ENCODE measurements around the gene G6PC1.
"Not testable (repeated sequence)": the region's sequence is repeated elsewhere in the genome, so short reads cannot be mapped to it uniquely, and the experiment has no call there.

The G6PC1 gene

DNA sequence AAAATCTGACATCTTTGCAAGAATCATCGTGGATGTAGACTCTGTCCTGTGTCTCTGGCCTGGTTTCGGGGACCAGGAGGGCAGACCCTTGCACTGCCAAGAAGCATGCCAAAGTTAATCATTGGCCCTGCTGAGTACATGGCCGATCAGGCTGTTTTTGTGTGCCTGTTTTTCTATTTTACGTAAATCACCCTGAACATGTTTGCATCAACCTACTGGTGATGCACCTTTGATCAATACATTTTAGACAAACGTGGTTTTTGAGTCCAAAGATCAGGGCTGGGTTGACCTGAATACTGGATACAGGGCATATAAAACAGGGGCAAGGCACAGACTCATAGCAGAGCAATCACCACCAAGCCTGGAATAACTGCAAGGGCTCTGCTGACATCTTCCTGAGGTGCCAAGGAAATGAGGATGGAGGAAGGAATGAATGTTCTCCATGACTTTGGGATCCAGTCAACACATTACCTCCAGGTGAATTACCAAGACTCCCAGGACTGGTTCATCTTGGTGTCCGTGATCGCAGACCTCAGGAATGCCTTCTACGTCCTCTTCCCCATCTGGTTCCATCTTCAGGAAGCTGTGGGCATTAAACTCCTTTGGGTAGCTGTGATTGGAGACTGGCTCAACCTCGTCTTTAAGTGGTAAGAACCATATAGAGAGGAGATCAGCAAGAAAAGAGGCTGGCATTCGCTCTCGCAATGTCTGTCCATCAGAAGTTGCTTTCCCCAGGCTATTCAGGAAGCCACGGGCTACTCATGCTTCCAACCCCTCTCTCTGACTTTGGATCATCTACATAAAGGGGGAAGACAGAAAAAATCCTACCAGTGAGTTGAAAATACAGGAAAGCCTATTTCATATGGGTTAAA lies at the start of gene G6PC1:
TSS of gene G6PC1 (plus strand) at position 340 of the 872 bp plus-strand sequence. CDS start at position 418, 78 bp downstream.
- DNase-seq (ENCODE audit: low read depth in 1 of 2, low spot score in 1 of 2), result no peak
- in situ Hi-C loops (cut with HindIII; ENCODE audit: low pct_unique_long_range_greater_than_20kb, low sequenced_read_pairs), result no loop called here
- TF ChIP-seq JUND (IDR thresholded peaks at IDR 0.05; ENCODE audit: low read depth), result no peak

DNA sequence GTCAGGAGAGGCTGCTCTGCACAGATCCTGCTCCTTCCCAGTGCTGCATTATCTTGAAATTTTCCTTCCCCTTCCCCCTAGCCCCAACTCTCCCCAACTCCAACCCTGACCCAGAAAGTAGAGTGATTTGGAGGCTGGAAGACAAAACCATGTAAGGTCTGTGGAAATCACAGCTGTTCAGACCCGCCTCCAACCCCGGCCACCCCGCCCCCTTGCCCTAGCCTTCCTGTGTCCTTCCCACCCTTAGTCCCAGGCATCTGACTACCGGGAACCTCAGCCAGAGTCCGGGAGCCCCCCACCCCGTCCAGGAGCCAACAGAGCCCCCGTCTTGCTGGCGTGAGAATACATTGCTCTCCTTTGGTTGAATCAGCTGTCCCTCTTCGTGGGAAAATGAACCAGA lies 49.6 kb upstream of the G6PC1 start, which contains the start of gene AOC3:
TSS of gene AOC3 (plus strand) at position 246 of the 400 bp plus-strand sequence. CDS start at position 391, 145 bp downstream.
- DNase-seq (ENCODE audit: low read depth in 1 of 2, low spot score in 1 of 2), result no peak
- in situ Hi-C loops (cut with HindIII; ENCODE audit: low pct_unique_long_range_greater_than_20kb, low sequenced_read_pairs), result no loop called here
- no peak for TF ChIP-seq JUND (IDR thresholded peaks at IDR 0.05; ENCODE audit: low read depth)

DNA sequence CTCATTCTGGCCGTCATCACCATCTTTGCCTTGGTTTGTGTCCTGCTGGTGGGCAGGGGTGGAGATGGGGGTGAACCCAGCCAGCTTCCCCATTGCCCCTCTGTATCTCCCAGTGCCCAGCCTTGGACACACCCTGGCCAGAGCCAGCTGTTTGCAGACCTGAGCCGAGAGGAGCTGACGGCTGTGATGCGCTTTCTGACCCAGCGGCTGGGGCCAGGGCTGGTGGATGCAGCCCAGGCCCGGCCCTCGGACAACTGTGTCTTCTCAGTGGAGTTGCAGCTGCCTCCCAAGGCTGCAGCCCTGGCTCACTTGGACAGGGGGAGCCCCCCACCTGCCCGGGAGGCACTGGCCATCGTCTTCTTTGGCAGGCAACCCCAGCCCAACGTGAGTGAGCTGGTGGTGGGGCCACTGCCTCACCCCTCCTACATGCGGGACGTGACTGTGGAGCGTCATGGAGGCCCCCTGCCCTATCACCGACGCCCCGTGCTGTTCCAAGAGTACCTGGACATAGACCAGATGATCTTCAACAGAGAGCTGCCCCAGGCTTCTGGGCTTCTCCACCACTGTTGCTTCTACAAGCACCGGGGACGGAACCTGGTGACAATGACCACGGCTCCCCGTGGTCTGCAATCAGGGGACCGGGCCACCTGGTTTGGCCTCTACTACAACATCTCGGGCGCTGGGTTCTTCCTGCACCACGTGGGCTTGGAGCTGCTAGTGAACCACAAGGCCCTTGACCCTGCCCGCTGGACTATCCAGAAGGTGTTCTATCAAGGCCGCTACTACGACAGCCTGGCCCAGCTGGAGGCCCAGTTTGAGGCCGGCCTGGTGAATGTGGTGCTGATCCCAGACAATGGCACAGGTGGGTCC lies 49.0 kb upstream of the G6PC1 start:
- DNase-seq (ENCODE audit: low read depth in 1 of 2, low spot score in 1 of 2); in situ Hi-C loops (cut with HindIII; ENCODE audit: low pct_unique_long_range_greater_than_20kb, low sequenced_read_pairs): not testable (repeated sequence)

- no peak for DNase-seq (ENCODE audit: low read depth in 1 of 2, low spot score in 1 of 2)
- in situ Hi-C loops (cut with HindIII; ENCODE audit: low pct_unique_long_range_greater_than_20kb, low sequenced_read_pairs), result no loop called here
- no peak for TF ChIP-seq JUND (IDR thresholded peaks at IDR 0.05; ENCODE audit: low read depth)
Measured at GRCh38 chr17:42852351-42852750, 48.2 kb upstream of the G6PC1 start.

GRCh38 chr17:42853004-42853403 lies 47.6 kb upstream of the G6PC1 start:
- in situ Hi-C loops (cut with HindIII; ENCODE audit: low pct_unique_long_range_greater_than_20kb, low sequenced_read_pairs), result no loop called here
- no peak for TF ChIP-seq JUND (IDR thresholded peaks at IDR 0.05; ENCODE audit: low read depth)
- DNase-seq (ENCODE audit: low read depth in 1 of 2, low spot score in 1 of 2), result no peak

DNA sequence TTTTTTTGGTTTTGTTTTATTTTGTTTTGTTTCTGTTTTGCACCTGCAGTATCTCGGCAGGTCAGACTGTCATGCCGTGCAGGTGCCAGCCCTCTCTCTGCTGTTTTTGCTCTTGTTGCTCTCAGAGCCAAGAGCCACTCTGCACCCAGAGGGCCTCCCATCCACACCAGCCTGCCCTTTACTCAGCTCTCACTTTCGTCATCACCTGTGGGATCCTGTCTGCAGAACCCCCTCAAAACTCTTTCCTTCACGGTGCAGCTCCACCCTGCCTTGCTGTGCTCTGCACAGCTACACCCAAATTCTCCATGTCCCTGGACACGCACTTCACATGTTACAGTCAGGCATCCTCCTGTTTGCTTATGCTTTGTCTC lies 47.0 kb upstream of the G6PC1 start:
- in situ Hi-C loops (cut with HindIII; ENCODE audit: low pct_unique_long_range_greater_than_20kb, low sequenced_read_pairs), result no loop called here
- no peak for TF ChIP-seq JUND (IDR thresholded peaks at IDR 0.05; ENCODE audit: low read depth)
- no peak for DNase-seq (ENCODE audit: low read depth in 1 of 2, low spot score in 1 of 2)

GRCh38 chr17:42853968-42854790 lies 46.4 kb upstream of the G6PC1 start:
- in situ Hi-C loops (cut with HindIII; ENCODE audit: low pct_unique_long_range_greater_than_20kb, low sequenced_read_pairs), result no loop called here
- TF ChIP-seq JUND (IDR thresholded peaks at IDR 0.05; ENCODE audit: low read depth), result no peak
- no peak for DNase-seq (ENCODE audit: low read depth in 1 of 2, low spot score in 1 of 2)

DNA sequence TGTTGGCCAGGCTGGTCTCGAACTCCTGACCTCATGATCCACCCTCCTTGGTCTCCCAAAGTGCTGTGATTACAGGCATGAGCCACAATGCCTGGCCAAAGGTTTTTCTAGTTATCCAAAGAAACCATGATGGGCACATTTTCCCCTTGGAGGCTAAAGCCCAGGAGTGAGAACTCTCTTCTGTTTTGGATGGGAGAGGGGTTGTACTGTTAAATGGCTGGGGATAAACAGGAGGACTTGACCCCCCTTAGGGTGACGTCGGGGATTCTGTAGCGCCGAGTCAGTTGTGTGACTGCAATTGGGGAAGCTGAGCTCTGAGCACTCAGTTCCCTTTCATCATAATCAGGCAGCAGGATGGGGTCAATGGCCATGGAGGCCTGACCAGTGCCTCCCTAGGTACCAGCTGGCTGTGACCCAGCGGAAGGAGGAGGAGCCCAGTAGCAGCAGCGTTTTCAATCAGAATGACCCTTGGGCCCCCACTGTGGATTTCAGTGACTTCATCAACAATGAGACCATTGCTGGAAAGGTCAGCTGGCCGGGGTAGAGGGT lies 45.5 kb upstream of the G6PC1 start:
- DNase-seq (ENCODE audit: low read depth in 1 of 2, low spot score in 1 of 2), result no peak
- TF ChIP-seq JUND (IDR thresholded peaks at IDR 0.05; ENCODE audit: low read depth), result no peak
- in situ Hi-C loops (cut with HindIII; ENCODE audit: low pct_unique_long_range_greater_than_20kb, low sequenced_read_pairs), result no loop called here

GRCh38 chr17:42856093-42856492 lies 44.5 kb upstream of the G6PC1 start:
- DNase-seq (ENCODE audit: low read depth in 1 of 2, low spot score in 1 of 2); in situ Hi-C loops (cut with HindIII; ENCODE audit: low pct_unique_long_range_greater_than_20kb, low sequenced_read_pairs): not testable (repeated sequence)

- in situ Hi-C loops (cut with HindIII; ENCODE audit: low pct_unique_long_range_greater_than_20kb, low sequenced_read_pairs); DNase-seq (ENCODE audit: low read depth in 1 of 2, low spot score in 1 of 2): not testable (repeated sequence)
Measured at GRCh38 chr17:42856516-42856915, 44.1 kb upstream of the G6PC1 start.

DNA sequence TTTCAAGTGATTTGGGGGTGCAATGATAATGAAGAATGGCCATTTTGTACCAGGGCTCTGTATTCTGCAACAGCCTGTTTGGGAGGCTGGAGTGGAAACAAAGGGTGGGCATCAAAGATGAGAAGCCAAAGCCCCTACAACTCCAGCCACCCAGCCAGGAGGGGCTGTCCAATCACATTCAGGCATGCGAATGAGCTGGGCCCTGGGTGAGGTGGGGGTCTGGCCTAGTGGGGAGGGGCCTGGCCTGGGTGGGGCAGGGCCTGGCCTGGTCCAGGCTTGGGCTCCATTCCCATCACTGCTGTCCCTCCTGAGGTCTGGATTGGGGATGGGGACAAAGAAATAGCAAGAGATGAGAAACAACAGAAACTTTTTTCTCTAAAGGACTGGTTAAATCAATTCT lies 43.2 kb upstream of the G6PC1 start:
- TF ChIP-seq JUND (IDR thresholded peaks at IDR 0.05; ENCODE audit: low read depth), result no peak
- DNase-seq (ENCODE audit: low read depth in 1 of 2, low spot score in 1 of 2), result no peak
- in situ Hi-C loops (cut with HindIII; ENCODE audit: low pct_unique_long_range_greater_than_20kb, low sequenced_read_pairs), result no loop called here

DNA sequence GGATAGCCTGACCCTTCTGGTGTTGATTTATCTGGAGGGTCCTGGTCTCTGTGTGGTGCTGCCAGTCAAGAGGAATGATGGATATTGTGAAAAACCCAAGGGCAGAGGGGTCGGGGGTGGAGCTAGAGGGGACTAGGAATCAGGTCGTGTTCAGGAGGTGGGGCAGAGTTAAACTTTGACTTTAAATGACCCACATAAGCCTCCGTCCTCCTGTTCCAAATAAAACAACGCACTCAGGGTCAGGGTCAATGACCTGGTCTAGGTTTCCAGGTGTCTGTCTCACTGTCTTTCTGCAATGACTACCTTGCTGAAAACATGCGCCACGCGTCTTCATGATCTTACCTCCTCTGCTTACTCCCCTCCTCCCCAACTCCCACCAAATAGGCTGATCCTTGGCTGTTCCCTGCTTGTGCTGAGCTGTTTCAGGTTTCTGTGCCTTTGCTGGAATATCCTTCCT lies 34.9 kb upstream of the G6PC1 start:
- in situ Hi-C loops (cut with HindIII; ENCODE audit: low pct_unique_long_range_greater_than_20kb, low sequenced_read_pairs), result no loop called here
- TF ChIP-seq JUND (IDR thresholded peaks at IDR 0.05; ENCODE audit: low read depth), result no peak
- DNase-seq (ENCODE audit: low read depth in 1 of 2, low spot score in 1 of 2), result no peak

All from T47D (cell line).